Duodenal mucosa (tissue), 2 donors: ENCODE results near the gene SLC24A4.

Source experiments
- H3K27ac ChIP-seq: one replicate; pipeline ENCODE4 v1.7.0; 2013; ENCODE audit warnings: low read depth, low read length
- H3K27me3 ChIP-seq, 2 donors: one replicate each; pipeline ENCODE4 v1.7.0; 2013; ENCODE audit warnings: low read length in 2 of 2, control low read depth in 1 of 2; ENCODE audit not compliant: insufficient read depth in 2 of 2, control insufficient read depth in 1 of 2
- H3K36me3 ChIP-seq, 2 donors: one replicate each; pipeline ENCODE4 v1.7.0; 2013; ENCODE audit warnings: low read length in 2 of 2, control low read depth in 1 of 2; ENCODE audit not compliant: insufficient read depth in 2 of 2, control insufficient read depth in 1 of 2
- H3K4me1 ChIP-seq, 2 donors: one replicate each; pipeline ENCODE4 v1.7.0; 2013; ENCODE audit warnings: low read length in 2 of 2, control low read depth in 1 of 2; ENCODE audit not compliant: insufficient read depth in 2 of 2, control insufficient read depth in 1 of 2
- H3K4me3 ChIP-seq, 2 donors: one replicate each; pipeline ENCODE4 v1.7.0; 2013; ENCODE audit warnings: low read length in 2 of 2, low read depth in 1 of 2
- H3K9ac ChIP-seq, 2 donors: one replicate each; pipeline ENCODE4 v1.7.0; 2013; ENCODE audit warnings: low read length in 2 of 2, low read depth in 1 of 2
- H3K9me3 ChIP-seq, 2 donors: one replicate each; pipeline ENCODE4 v1.7.0; 2013; ENCODE audit warnings: low read length in 2 of 2, control low read depth in 1 of 2; ENCODE audit not compliant: control insufficient read depth in 1 of 2

Gene SLC24A4

GRCh38 chr14:92502541-92503286, 179.7 kb downstream of the SLC24A4 start:
- H3K27ac ChIP-seq: no peak overlapping the region
- H3K9ac ChIP-seq: no peak overlapping the region
- no peaks in the 10 kb centered on the region for H3K9me3 ChIP-seq

GRCh38 chr14:92503756-92504491, 181.0 kb downstream of the SLC24A4 start:
- no peak overlapping the region for H3K27ac ChIP-seq

More at GRCh38 chr14:92502541-92503286, 179.7 kb downstream of the SLC24A4 start:
- H3K36me3 ChIP-seq: no peaks in the 10 kb centered on the region
- no peaks in the 10 kb centered on the region for H3K27me3 ChIP-seq
- no peak overlapping the region for H3K4me3 ChIP-seq
- H3K4me1 ChIP-seq: peaks cover 8 to 12% of the 10 kb centered on the region in 2 donors

GRCh38 chr14:92505826-92506225, 182.9 kb downstream of the SLC24A4 start:
- Histone ChIP-seq H3K36me3 (no peaks in the 10 kb centered on the region), H3K9ac (no peak overlapping the region), H3K27me3 (no peaks in the 10 kb centered on the region), H3K27ac (no peak overlapping the region), H3K9me3 (no peaks in the 10 kb centered on the region), H3K4me1 (peaks cover 8 to 12% of the 10 kb centered on the region in 2 donors), H3K4me3 (no peak overlapping the region)

More at GRCh38 chr14:92503756-92504491, 181.0 kb downstream of the SLC24A4 start:
- H3K27me3 ChIP-seq: no peaks in the 10 kb centered on the region
- no peaks in the 10 kb centered on the region for H3K9me3 ChIP-seq
- no peaks in the 10 kb centered on the region for H3K36me3 ChIP-seq
- no peak overlapping the region for H3K9ac ChIP-seq
- H3K4me1 ChIP-seq: peaks cover 8 to 12% of the 10 kb centered on the region in 2 donors
- H3K4me3 ChIP-seq: no peak overlapping the region

- H3K9me3 ChIP-seq: no peaks in the 10 kb centered on the region
- H3K4me3 ChIP-seq: no peak overlapping the region
- H3K9ac ChIP-seq: no peak overlapping the region
- H3K4me1 ChIP-seq: peaks cover 11 to 12% of the 10 kb centered on the region in 2 donors
- no peaks in the 10 kb centered on the region for H3K36me3 ChIP-seq
- no peaks in the 10 kb centered on the region for H3K27me3 ChIP-seq
- H3K27ac ChIP-seq: no peak overlapping the region
Measured at GRCh38 chr14:92506231-92506630, 183.3 kb downstream of the SLC24A4 start.

- Histone ChIP-seq H3K27me3 (no peaks in the 10 kb centered on the region), H3K9ac (no peak overlapping the region), H3K27ac (no peak overlapping the region), H3K9me3 (no peaks in the 10 kb centered on the region), H3K4me1 (peaks cover 12 to 18% of the 10 kb centered on the region in 2 donors), H3K36me3 (no peaks in the 10 kb centered on the region), H3K4me3 (no peak overlapping the region)
Measured at GRCh38 chr14:92507174-92507768, 184.3 kb downstream of the SLC24A4 start.

GRCh38 chr14:92510972-92511371, 188.0 kb downstream of the SLC24A4 start:
- H3K9ac ChIP-seq: no peak overlapping the region
- peaks cover 32 to 35% of the 10 kb centered on the region in 2 donors for H3K4me1 ChIP-seq
- no peak overlapping the region for H3K27ac ChIP-seq
- no peak overlapping the region for H3K4me3 ChIP-seq
- H3K36me3 ChIP-seq: no peaks in the 10 kb centered on the region
- no peaks in the 10 kb centered on the region for H3K9me3 ChIP-seq
- no peaks in the 10 kb centered on the region for H3K27me3 ChIP-seq

- Histone ChIP-seq H3K9me3 (no peaks in the 10 kb centered on the region), H3K4me3 (no peak overlapping the region), H3K27me3 (no peaks in the 10 kb centered on the region), H3K36me3 (no peaks in the 10 kb centered on the region), H3K9ac (no peak overlapping the region), H3K4me1 (peaks cover 32 to 33% of the 10 kb centered on the region in 2 donors), H3K27ac (no peak overlapping the region)
Measured at GRCh38 chr14:92511453-92512238, 188.7 kb downstream of the SLC24A4 start.

- Histone ChIP-seq H3K9ac (peak overlapping the region; percentile 59 to 68), H3K27ac (peak overlapping the region; percentile 50), H3K36me3 (no peaks in the 10 kb centered on the region)
Measured at GRCh38 chr14:92512807-92513203, 189.8 kb downstream of the SLC24A4 start.

GRCh38 chr14:92513204-92513965, 190.4 kb downstream of the SLC24A4 start, which contains the start of gene RIN3:
Gene RIN3, plus strand, starts transcription at chr14:92513781. Its CDS starts 152 bp downstream, at chr14:92513933.
- H3K4me3 ChIP-seq: peak within 1 kb of the TSS; percentile 79 to 87
- peaks cover 28 to 32% of the 10 kb centered on the region in 2 donors for H3K4me1 ChIP-seq
- no peaks in the 10 kb centered on the region for H3K9me3 ChIP-seq
- H3K9ac ChIP-seq: peak within 1 kb of the TSS; percentile 68 to 84
- H3K27ac ChIP-seq: peak within 1 kb of the TSS; percentile 50
- no peaks in the 10 kb centered on the region for H3K27me3 ChIP-seq
- no peaks in the 10 kb centered on the region for H3K36me3 ChIP-seq

More at GRCh38 chr14:92512807-92513203, 189.8 kb downstream of the SLC24A4 start:
- peak overlapping the region; percentile 79 to 87 for H3K4me3 ChIP-seq
- peaks cover 26 to 30% of the 10 kb centered on the region in 2 donors for H3K4me1 ChIP-seq
- no peaks in the 10 kb centered on the region for H3K9me3 ChIP-seq
- no peaks in the 10 kb centered on the region for H3K27me3 ChIP-seq
